AG04450 (cell line): Measurements from ENCODE around the gene DCAF15. TPM values are rescaled to one million over a fixed set of nuclear protein-coding genes. Genes with fewer than 3 reads are reported as not detected.

Experiments
- CTCF ChIA-PET: fragments of 300-600, 350-600 bp; formaldehyde crosslinking; extraction: SDS; loops from one replicate; lab custom pipeline; 2022; ENCODE audit warnings: antibody characterized with exemption, inconsistent platforms; lab: Charles Lee
- POLR2A ChIA-PET: fragments of 350-600 bp; formaldehyde crosslinking; extraction: SDS; loops from one replicate; lab custom pipeline; 2021; ENCODE audit warnings: antibody characterized with exemption, inconsistent platforms; lab: Yijun Ruan, JAX
- DNase-seq: peaks from one replicate; pipeline ENCODE4 v3.0.0-alpha.2; 2011; ENCODE audit warnings: low read depth, low spot score
- H3K27ac ChIP-seq: one replicate; pipeline ENCODE4 v1.5.1; 2012; ENCODE audit warnings: low read depth, low read length, control low read depth
- H3K27me3 ChIP-seq: one replicate; pipeline ENCODE4 v1.6.0; 2012; ENCODE audit warnings: low read length; ENCODE audit not compliant: control insufficient read depth, insufficient read depth
- H3K4me3 ChIP-seq: 2 replicates; pipeline ENCODE4 v1.5.1; 2011; ENCODE audit warnings: mild to moderate bottlenecking, low read depth, low read length, control low read depth
- H3K9me3 ChIP-seq: 2 replicates; pipeline ENCODE4 v1.5.1; 2012; ENCODE audit warnings: low read length; ENCODE audit not compliant: control insufficient read depth, insufficient read depth
- polyA plus RNA-seq: library from polyadenylated mRNA; depleted of rRNA; stranded (reverse); fragments of >200 nt; gene quantifications from 2 replicates; pipeline ENCODE4 v1.2.3, GENCODE V29; 2011
- TF ChIP-seq, protein P1 (sequence below): IDR thresholded peaks from 2 replicates; pipeline ENCODE4 v1.5.1; 2011; ENCODE audit warnings: low read depth, low read length, control low read depth, inconsistent platforms

The DCAF15 gene
- polyA plus RNA-seq, 1 experiment: 6.1 TPM

DNA sequence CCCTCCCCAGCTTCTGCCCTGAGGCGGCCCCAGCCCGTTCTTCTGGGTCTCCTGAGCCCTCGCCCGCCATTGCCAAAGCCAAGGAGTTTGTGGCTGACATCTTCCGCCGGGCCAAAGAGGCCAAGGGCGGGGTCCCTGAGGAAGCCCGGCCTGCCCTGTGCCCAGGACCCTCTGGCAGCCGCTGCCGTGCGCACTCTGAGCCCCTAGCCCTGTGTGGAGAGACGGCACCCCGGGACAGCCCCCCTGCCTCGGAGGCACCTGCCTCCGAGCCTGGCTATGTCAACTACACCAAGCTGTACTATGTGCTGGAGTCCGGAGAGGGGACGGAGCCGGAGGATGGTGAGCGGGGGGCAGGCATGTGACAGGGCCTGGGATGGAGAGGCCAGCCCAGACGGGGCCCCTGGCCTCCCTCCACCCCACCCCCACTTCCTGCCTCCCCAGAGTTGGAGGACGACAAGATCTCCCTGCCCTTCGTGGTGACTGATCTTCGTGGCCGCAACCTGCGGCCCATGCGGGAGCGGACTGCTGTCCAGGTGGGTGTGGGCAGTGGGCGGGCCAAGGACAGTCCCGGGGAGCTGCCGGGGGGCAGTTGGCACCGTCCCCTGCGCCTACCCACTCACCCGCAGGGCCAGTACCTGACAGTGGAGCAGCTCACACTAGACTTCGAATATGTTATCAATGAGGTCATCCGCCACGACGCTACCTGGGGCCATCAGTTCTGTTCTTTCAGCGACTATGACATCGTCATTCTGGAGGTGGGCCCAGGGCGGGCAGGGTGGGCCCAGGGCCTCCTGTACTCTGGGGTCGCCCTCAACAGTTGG lies 7.0 kb downstream of the DCAF15 start:
- ChIA-PET POLR2A (interaction anchor here (0.6 kb wide), 1 partner anchor 164 kb away, joined by 4 read pairs; no protein-coding TSS in a partner anchor), CTCF (no interaction called here)
- Histone ChIP-seq H3K27me3 (no peaks in the 10 kb centered on the region), H3K27ac (no peak overlapping the region), H3K9me3 (no peaks in the 10 kb centered on the region; the same call in 1 of the 2 replicates), H3K4me3 (no peak overlapping the region)
- DNase-seq: no peak
- TF ChIP-seq, protein P1, sequence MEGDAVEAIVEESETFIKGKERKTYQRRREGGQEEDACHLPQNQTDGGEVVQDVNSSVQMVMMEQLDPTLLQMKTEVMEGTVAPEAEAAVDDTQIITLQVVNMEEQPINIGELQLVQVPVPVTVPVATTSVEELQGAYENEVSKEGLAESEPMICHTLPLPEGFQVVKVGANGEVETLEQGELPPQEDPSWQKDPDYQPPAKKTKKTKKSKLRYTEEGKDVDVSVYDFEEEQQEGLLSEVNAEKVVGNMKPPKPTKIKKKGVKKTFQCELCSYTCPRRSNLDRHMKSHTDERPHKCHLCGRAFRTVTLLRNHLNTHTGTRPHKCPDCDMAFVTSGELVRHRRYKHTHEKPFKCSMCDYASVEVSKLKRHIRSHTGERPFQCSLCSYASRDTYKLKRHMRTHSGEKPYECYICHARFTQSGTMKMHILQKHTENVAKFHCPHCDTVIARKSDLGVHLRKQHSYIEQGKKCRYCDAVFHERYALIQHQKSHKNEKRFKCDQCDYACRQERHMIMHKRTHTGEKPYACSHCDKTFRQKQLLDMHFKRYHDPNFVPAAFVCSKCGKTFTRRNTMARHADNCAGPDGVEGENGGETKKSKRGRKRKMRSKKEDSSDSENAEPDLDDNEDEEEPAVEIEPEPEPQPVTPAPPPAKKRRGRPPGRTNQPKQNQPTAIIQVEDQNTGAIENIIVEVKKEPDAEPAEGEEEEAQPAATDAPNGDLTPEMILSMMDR: no peak

DNA sequence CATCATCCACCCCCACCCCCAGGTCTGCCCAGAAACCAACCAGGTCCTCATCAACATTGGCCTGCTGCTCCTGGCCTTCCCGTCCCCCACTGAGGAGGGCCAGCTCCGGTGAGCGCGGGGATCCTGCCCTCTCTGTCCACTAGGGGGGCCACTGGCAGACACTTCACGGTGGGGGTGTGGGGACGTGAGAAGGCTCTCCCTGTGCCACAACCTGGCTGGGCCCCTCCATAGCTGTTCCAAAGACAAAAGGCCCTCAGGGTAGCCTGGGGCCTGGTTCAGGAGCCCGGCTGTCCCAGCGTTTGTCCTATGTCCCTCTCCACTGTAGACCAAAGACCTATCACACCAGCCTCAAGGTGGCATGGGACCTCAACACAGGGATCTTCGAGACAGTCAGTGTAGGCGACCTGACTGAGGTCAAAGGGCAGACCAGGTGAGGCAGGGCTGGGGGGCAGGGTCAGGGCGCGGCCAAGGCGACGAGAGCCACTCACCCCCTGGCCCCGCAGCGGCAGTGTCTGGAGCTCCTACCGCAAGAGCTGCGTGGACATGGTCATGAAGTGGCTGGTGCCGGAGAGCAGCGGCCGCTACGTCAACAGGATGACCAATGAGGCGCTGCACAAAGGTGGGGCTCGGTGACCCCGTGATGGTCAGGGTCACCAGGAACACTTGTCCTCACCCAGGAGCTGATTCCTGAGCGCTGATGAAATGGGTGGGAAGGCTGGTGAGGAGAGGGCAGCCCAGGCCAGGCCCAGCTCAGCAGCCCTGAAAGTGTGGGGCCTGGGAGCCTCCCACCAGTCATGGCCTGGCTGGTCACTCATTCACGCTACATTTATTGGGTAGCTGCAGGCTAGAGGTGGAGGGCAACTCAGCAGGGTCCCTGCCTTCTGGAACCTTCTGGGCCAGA lies 7.9 kb downstream of the DCAF15 start:
- TF ChIP-seq, protein P1: peak; percentile 30
- Histone ChIP-seq H3K27ac (no peak overlapping the region), H3K27me3 (no peaks in the 10 kb centered on the region), H3K4me3 (no peak overlapping the region), H3K9me3 (no peaks in the 10 kb centered on the region; the same call in 1 of the 2 replicates)
- ChIA-PET CTCF (no interaction called here), POLR2A (interaction anchor here (0.6 kb wide), 2 partner anchors 84 to 163 kb away, joined by 4 read pairs; no protein-coding TSS in a partner anchor)
- no peak for DNase-seq

DNA sequence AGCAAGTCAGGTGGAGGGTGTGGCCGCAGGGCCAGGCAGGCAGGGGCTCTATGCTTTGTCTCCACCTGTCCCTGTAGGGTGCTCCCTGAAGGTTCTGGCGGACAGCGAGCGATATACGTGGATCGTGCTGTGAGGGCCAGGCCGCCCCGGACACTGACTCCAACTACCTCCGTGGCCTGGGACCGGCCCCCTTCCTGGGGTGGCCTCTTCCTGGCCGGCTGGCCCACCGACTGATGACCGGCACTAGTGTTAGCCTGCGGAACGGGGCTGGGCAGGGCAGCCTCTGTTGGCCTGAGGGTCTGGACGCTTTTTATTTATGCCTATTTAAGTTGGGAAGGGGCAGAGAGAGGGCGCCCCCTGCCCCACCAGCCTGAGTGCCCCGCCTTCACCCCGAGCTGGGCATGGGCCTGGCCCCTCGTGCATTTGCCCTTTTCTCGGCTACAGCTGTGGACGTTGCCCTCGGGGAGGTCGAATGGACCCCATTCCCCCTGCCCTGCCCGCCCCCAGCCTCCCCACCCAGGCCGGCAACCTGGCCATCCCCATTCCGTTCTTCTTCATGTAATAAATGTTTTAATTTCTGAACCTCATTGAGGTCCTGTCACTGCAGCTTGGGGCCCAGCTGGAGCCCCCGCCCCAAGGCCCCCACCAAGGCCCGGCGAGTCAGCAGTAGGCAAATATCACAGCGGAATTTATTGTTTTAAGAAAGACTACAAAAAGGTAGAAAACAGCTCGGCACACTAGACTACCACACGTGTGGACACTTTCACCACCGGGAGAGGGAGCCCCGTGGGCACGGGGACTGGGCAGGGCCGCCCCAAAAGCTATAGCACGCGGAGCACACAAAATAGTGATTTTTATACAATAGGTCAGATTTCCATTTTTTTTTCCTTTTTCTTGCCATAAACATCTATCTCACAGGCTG lies 8.8 kb downstream of the DCAF15 start:
- no peaks in the 10 kb centered on the region; the same call in 1 of the 2 replicates for H3K9me3 ChIP-seq
- ChIA-PET CTCF (interaction anchor here (0.6 kb wide), 2 partner anchors 40 to 767 kb away, joined by 4 to 7 read pairs; no protein-coding TSS in a partner anchor), POLR2A (interaction anchor here (0.6 kb wide), 1 partner anchor 84 kb away, joined by 4 read pairs; no protein-coding TSS in a partner anchor)
- no peak overlapping the region for H3K27ac ChIP-seq
- no peak for DNase-seq
- H3K27me3 ChIP-seq: no peaks in the 10 kb centered on the region
- no peak overlapping the region for H3K4me3 ChIP-seq
- TF ChIP-seq, protein P1: no peak

DNA sequence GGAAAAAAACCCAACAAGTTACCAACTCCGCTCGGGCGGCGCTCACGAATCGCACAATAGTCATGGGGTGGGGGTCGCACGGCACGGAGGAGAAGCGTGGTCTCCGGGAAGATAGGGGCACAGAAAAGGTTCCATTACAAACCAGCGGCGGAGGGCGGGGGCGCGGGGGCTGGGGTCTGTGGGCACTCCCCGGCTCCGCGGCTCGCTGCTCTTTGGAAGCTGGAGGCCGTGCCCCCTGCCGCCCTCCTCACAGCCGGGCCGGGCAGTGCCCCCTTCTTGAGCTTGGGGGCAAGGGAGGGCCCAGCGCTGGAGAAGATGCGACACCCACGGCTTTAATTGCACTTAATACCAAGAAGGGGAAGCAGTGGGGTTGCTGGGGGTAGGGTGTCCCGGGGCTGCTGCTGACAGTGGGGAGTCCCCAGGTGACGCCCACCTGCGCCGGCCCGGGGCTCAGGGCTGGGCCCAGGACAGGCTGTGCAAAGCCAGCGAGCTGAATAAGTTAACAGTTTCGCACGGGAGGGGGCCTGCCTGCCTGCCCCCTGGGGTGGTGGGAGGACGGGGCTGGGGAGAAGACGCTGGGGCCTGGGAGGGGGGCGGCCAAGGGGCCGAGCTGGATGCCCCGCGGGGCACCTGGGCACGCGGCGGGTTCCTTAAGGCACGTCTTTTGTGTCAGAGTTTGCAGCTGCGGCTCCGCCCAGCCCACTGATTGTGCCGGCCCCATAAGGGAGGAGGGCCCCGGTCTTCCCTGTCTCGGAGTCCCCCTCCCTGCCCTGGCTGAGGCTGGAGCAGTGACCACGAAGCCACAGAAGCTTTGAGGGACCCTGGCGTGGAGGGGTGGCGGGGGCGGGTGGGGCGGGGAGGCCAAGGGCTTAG lies 9.8 kb downstream of the DCAF15 start:
- TF ChIP-seq, protein P1: no peak
- DNase-seq: no peak
- Histone ChIP-seq H3K27ac (no peak overlapping the region), H3K9me3 (no peaks in the 10 kb centered on the region; the same call in 1 of the 2 replicates), H3K27me3 (no peaks in the 10 kb centered on the region), H3K4me3 (no peak overlapping the region)
- CTCF ChIA-PET: no interaction called here
- POLR2A ChIA-PET: interaction anchor here (0.7 to 1.8 kb wide), 4 partner anchors 9 to 95 kb away, joined by 3 to 14 read pairs (median 4); partner anchors contain the start of genes DCAF15 and RFX1
